ENCODE measurements around the gene HLCS. TPM values are rescaled to one million over a fixed set of nuclear protein-coding genes. Genes with fewer than 3 reads are reported as not detected.

HLCS gene
- total and polyA plus RNA-seq, 10 of the 15 experiments (the other 5 are each of a cell fraction or from before 2014, with no cell fraction given), result 1.5 to 12.7 (median 9.6) TPM

DNA sequence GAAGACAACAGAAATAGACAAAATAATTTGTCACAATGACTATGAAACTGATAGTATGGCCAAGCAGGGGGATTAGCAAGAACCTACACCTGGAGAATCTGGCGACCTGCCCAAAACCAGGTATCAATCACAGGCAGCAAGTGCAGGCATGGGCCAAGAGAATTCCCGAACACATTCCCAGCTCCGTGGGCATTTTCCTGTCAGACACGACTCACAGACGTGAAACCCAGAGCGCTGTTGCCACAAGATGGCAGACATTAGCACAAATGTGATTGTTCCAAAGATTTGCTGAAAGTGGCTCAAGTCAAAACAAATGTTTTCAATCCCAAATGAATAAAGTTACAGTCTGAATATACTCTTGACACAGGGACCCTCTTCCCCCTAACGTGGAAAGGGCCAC lies 36.8 kb downstream of the HLCS start:
- ATAC-seq (no peak), FAIRE-seq (no peak), DNase-seq (ENCODE audit: low read depth, low spot score) (no peak)
- H3K4me1 ChIP-seq (ENCODE audit: control insufficient read depth, insufficient read depth, low read length), result no peaks in the 10 kb centered on the region
- no peak overlapping the region for H3K9ac ChIP-seq (ENCODE audit: control insufficient read depth, insufficient read depth, low read length)
- ChIA-PET SMC1A (ENCODE audit: uncharacterized antibody, unreplicated experiment) (interaction anchor here (1.1 to 1.7 kb wide), 2 partner anchors 299 to 423 kb away, joined by 5 read pairs; no protein-coding TSS in a partner anchor), RAD21 (ENCODE audit: unreplicated experiment) (interaction anchor here (0.7 kb wide), 1 partner anchor 183 kb away, joined by 3 read pairs; no protein-coding TSS in a partner anchor), POLR2A (no interaction called here), CTCF (interaction anchor here (0.7 to 1.5 kb wide), 3 partner anchors 505 to 1955 kb away, joined by 3 read pairs; no protein-coding TSS in a partner anchor)
- H2AFZ ChIP-seq (ENCODE audit: control insufficient read depth, low read depth, low read length), result no peak overlapping the region
- no peak overlapping the region for H3K4me2 ChIP-seq (ENCODE audit: control insufficient read depth, insufficient read depth)
- no peak overlapping the region for H3K27ac ChIP-seq (ENCODE audit: control insufficient read depth, insufficient read depth)
- peaks cover 0 to 6% of the 10 kb centered on the region in 2 experiments; a peak in 2 of 4 replicates for H3K36me3 ChIP-seq (ENCODE audit: control insufficient read depth in 2 of 2, insufficient read depth in 2 of 2, low read length in 1 of 2)
- BruUV-seq (replicated peaks), result no TSS peak
- H3K4me3 ChIP-seq, result no peak overlapping the region
- no peaks in the 10 kb centered on the region for H3K9me3 ChIP-seq (replicated peaks; ENCODE audit: control insufficient read depth, insufficient read depth, low read length)
- WGBS (ENCODE audit: insufficient coverage, insufficient replicate concordance, low lambda C conversion rate, missing lambda C conversion rate), result 75% methylated on average over 7 of the region's 7 CpGs
- in situ Hi-C loops (cut with MboI), result loop anchor here (5.0 kb wide), 3 partner anchors 297 to 507 kb away; no protein-coding TSS in a partner anchor
- intact Hi-C loops (cut with micrococcal nuclease; ENCODE audit: unreplicated experiment), result loop anchor here (5.0 to 10.0 kb wide), 2 partner anchors 427 to 785 kb away; no protein-coding TSS in a partner anchor
- H4K20me1 ChIP-seq (ENCODE audit: control insufficient read depth, insufficient read depth), result no peaks in the 10 kb centered on the region
- TF ChIP-seq SUPT20H (IDR thresholded peaks at IDR 0.05; ENCODE audit: borderline replicate concordance, control insufficient read depth, low read depth, low read length), result no peak
- no peak for TF ChIP-seq MYC (IDR thresholded peaks at IDR 0.05; ENCODE audit: insufficient read depth, insufficient read length, insufficient replicate concordance, low read length, severe bottlenecking)
- no peak for TF ChIP-seq EZH2 (IDR thresholded peaks at IDR 0.05; ENCODE audit: borderline replicate concordance, control insufficient read depth, low read depth, low read length)
- TF ChIP-seq CBX5 (IDR thresholded peaks at IDR 0.05; ENCODE audit: low read depth), result no peak
- no peak for TF ChIP-seq SUZ12 (IDR thresholded peaks at IDR 0.05; ENCODE audit: unreplicated experiment)
- TF ChIP-seq, protein P1, sequence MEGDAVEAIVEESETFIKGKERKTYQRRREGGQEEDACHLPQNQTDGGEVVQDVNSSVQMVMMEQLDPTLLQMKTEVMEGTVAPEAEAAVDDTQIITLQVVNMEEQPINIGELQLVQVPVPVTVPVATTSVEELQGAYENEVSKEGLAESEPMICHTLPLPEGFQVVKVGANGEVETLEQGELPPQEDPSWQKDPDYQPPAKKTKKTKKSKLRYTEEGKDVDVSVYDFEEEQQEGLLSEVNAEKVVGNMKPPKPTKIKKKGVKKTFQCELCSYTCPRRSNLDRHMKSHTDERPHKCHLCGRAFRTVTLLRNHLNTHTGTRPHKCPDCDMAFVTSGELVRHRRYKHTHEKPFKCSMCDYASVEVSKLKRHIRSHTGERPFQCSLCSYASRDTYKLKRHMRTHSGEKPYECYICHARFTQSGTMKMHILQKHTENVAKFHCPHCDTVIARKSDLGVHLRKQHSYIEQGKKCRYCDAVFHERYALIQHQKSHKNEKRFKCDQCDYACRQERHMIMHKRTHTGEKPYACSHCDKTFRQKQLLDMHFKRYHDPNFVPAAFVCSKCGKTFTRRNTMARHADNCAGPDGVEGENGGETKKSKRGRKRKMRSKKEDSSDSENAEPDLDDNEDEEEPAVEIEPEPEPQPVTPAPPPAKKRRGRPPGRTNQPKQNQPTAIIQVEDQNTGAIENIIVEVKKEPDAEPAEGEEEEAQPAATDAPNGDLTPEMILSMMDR (IDR thresholded peaks at IDR 0.05 in 2 of 3, conservative IDR thresholded peaks at IDR 0.05 in 1 of 3; ENCODE audit: control insufficient read depth in 2 of 3, extremely low read depth in 1 of 3, insufficient read depth in 1 of 3, low read depth in 3 of 3, low read length in 3 of 3), result no peak
- TF ChIP-seq, protein P2, sequence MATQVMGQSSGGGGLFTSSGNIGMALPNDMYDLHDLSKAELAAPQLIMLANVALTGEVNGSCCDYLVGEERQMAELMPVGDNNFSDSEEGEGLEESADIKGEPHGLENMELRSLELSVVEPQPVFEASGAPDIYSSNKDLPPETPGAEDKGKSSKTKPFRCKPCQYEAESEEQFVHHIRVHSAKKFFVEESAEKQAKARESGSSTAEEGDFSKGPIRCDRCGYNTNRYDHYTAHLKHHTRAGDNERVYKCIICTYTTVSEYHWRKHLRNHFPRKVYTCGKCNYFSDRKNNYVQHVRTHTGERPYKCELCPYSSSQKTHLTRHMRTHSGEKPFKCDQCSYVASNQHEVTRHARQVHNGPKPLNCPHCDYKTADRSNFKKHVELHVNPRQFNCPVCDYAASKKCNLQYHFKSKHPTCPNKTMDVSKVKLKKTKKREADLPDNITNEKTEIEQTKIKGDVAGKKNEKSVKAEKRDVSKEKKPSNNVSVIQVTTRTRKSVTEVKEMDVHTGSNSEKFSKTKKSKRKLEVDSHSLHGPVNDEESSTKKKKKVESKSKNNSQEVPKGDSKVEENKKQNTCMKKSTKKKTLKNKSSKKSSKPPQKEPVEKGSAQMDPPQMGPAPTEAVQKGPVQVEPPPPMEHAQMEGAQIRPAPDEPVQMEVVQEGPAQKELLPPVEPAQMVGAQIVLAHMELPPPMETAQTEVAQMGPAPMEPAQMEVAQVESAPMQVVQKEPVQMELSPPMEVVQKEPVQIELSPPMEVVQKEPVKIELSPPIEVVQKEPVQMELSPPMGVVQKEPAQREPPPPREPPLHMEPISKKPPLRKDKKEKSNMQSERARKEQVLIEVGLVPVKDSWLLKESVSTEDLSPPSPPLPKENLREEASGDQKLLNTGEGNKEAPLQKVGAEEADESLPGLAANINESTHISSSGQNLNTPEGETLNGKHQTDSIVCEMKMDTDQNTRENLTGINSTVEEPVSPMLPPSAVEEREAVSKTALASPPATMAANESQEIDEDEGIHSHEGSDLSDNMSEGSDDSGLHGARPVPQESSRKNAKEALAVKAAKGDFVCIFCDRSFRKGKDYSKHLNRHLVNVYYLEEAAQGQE (IDR thresholded peaks at IDR 0.05; ENCODE audit: low read depth, low read length), result no peak
- no peak for TF ChIP-seq JUND (IDR thresholded peaks at IDR 0.05; ENCODE audit: low read depth, low read length)
- TF ChIP-seq ZNF274 (IDR thresholded peaks at IDR 0.05; ENCODE audit: insufficient read depth, insufficient read length), result no peak
- no peaks in the 10 kb centered on the region for H3K27me3 ChIP-seq (replicated peaks in 1 of 2; ENCODE audit: control insufficient read depth in 2 of 2, insufficient read depth in 2 of 2, low read length in 1 of 2)
- H3K79me2 ChIP-seq (ENCODE audit: control insufficient read depth, insufficient read depth, low read length), result no peaks in the 10 kb centered on the region

All from GM12878 (cell line).